ENCODE results near the gene MLXIP. TPM values are rescaled to one million over a fixed set of nuclear protein-coding genes. Genes with fewer than 3 reads are reported as not detected.
"Not testable (repeated sequence)": the region's sequence is repeated elsewhere in the genome, so short reads cannot be mapped to it uniquely, and the experiment has no call there.

The MLXIP gene
- total RNA-seq, 1 donor from 2014 or later = 54.5 TPM

GRCh38 chr12:122174155-122174845, 95.7 kb downstream of the MLXIP start, which contains the start of gene IL31:
Gene IL31, minus strand, starts transcription at chr12:122174221. Its CDS starts 49 bp downstream, at chr12:122174172.
- DNase-seq (ENCODE audit: extremely low spot score, unreplicated experiment) = no peak
- Mint-ChIP-seq H3K27ac (ENCODE audit: unreplicated experiment) (no peak within 1 kb of the TSS), H3K27me3 (ENCODE audit: unreplicated experiment) (peaks cover 12% of the 10 kb centered on the region), H3K4me1 (ENCODE audit: unreplicated experiment) (no peaks in the 10 kb centered on the region), H3K9me3 (ENCODE audit: unreplicated experiment) (no peaks in the 10 kb centered on the region), H3K4me3 (ENCODE audit: unreplicated experiment) (no peak within 1 kb of the TSS), H3K36me3 (ENCODE audit: unreplicated experiment) (no peaks in the 10 kb centered on the region)
- TF ChIP-seq, protein P1, sequence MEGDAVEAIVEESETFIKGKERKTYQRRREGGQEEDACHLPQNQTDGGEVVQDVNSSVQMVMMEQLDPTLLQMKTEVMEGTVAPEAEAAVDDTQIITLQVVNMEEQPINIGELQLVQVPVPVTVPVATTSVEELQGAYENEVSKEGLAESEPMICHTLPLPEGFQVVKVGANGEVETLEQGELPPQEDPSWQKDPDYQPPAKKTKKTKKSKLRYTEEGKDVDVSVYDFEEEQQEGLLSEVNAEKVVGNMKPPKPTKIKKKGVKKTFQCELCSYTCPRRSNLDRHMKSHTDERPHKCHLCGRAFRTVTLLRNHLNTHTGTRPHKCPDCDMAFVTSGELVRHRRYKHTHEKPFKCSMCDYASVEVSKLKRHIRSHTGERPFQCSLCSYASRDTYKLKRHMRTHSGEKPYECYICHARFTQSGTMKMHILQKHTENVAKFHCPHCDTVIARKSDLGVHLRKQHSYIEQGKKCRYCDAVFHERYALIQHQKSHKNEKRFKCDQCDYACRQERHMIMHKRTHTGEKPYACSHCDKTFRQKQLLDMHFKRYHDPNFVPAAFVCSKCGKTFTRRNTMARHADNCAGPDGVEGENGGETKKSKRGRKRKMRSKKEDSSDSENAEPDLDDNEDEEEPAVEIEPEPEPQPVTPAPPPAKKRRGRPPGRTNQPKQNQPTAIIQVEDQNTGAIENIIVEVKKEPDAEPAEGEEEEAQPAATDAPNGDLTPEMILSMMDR (IDR thresholded peaks at IDR 0.05) = no peak

- not testable (repeated sequence) for H3K27ac Mint-ChIP-seq (ENCODE audit: unreplicated experiment); H3K9me3 Mint-ChIP-seq (ENCODE audit: unreplicated experiment); DNase-seq (ENCODE audit: extremely low spot score, unreplicated experiment); H3K4me1 Mint-ChIP-seq (ENCODE audit: unreplicated experiment); H3K36me3 Mint-ChIP-seq (ENCODE audit: unreplicated experiment); H3K4me3 Mint-ChIP-seq (ENCODE audit: unreplicated experiment)
- peaks cover 12% of the 10 kb centered on the region for H3K27me3 Mint-ChIP-seq (ENCODE audit: unreplicated experiment)
Observed at GRCh38 chr12:122176473-122176872, 97.9 kb downstream of the MLXIP start.

- Mint-ChIP-seq H3K27me3 (ENCODE audit: unreplicated experiment) (no peaks in the 10 kb centered on the region), H3K4me1 (ENCODE audit: unreplicated experiment) (peaks cover 4% of the 10 kb centered on the region), H3K36me3 (ENCODE audit: unreplicated experiment) (no peaks in the 10 kb centered on the region), H3K27ac (ENCODE audit: unreplicated experiment) (no peak within 1 kb of the TSS), H3K4me3 (ENCODE audit: unreplicated experiment) (peak within 1 kb of the TSS; percentile 73), H3K9me3 (ENCODE audit: unreplicated experiment) (no peaks in the 10 kb centered on the region)
- TF ChIP-seq, protein P1 (IDR thresholded peaks at IDR 0.05) = no peak
- DNase-seq (ENCODE audit: extremely low spot score, unreplicated experiment) = no peak
Observed at GRCh38 chr12:122182887-122183587, 104.5 kb downstream of the MLXIP start, which contains the start of gene LRRC43. Gene LRRC43, plus strand, starts transcription at chr12:122183123. Its CDS starts 22 bp downstream, at chr12:122183145.

DNA sequence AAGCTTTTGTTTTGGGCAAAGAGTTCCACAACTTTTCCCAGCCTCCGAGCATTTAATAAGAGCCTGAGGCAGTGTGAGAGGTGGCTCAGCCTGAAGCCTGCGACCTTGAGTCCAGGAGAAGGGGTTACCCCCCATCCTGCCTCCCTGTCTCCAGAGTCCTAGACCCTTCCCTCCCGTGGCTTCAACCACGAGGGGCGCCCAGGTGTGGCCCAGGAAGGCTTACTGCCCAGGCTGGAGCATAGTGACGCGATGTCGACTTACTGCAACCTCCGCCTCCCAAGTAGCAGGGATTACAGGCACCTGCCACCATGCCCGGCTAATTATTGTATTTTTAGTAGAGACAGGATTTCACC, 105.0 kb downstream of the MLXIP start:
- no peak for DNase-seq (ENCODE audit: extremely low spot score, unreplicated experiment)
- TF ChIP-seq, protein P1 (IDR thresholded peaks at IDR 0.05) = no peak
- Mint-ChIP-seq H3K4me1 (ENCODE audit: unreplicated experiment) (peaks cover 4% of the 10 kb centered on the region), H3K36me3 (ENCODE audit: unreplicated experiment) (no peaks in the 10 kb centered on the region), H3K9me3 (ENCODE audit: unreplicated experiment) (no peaks in the 10 kb centered on the region), H3K4me3 (ENCODE audit: unreplicated experiment) (peak overlapping the region; percentile 73), H3K27me3 (ENCODE audit: unreplicated experiment) (no peaks in the 10 kb centered on the region), H3K27ac (ENCODE audit: unreplicated experiment) (no peak overlapping the region)

DNA sequence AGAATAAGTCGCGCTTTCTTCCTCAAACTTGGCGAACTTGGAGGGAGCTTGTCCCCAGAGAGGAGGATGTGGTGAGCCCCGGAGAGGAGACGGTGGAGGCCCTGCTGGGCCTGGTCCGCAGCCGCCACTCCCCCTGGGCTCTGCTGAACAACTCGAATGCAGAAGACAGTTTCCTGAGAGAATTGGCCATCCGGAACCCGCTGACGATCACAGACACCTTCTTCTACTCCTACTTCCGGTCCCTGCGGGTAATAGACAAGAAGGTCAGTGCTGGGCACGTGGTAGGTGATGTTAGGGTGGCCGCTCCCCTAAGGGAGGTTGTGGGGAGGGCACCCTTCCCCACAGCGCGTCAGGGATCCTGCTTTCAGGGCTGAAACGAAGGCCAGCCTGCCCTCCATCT, 106.0 kb downstream of the MLXIP start:
- Mint-ChIP-seq H3K27me3 (ENCODE audit: unreplicated experiment) (no peaks in the 10 kb centered on the region), H3K27ac (ENCODE audit: unreplicated experiment) (no peak overlapping the region), H3K4me1 (ENCODE audit: unreplicated experiment) (peaks cover 4% of the 10 kb centered on the region), H3K36me3 (ENCODE audit: unreplicated experiment) (no peaks in the 10 kb centered on the region), H3K4me3 (ENCODE audit: unreplicated experiment) (peak overlapping the region; percentile 61), H3K9me3 (ENCODE audit: unreplicated experiment) (no peaks in the 10 kb centered on the region)
- TF ChIP-seq, protein P1 (IDR thresholded peaks at IDR 0.05) = no peak
- no peak for DNase-seq (ENCODE audit: extremely low spot score, unreplicated experiment)
